HepG2 (cell line): Measurements from ENCODE around the gene ARFGEF3. TPM values are rescaled to one million over a fixed set of nuclear protein-coding genes. Genes with fewer than 3 reads are reported as not detected.

Experiments
- ATAC-seq: fragments of 200-7000 bp; cut with Tn5 transposase; 3 replicates; pipeline ENCODE4 v1.9.1; 2020; ENCODE audit warnings: mild to moderate bottlenecking, moderate library complexity
- BruUV-seq: library from RNA; stranded (reverse); fragments of 400-500 nt; replicated peaks from 2 replicates; lab custom pipeline; 2021; lab: Mats Ljungman, UMichigan
- CTCF ChIA-PET: fragments of 300-600 bp; formaldehyde crosslinking; extraction: SDS; loops from one replicate; lab custom pipeline; 2021; ENCODE audit warnings: low total read pairs, inconsistent platforms, low intra/inter-chr PET ratio; lab: Yijun Ruan, JAX
- POLR2A ChIA-PET: fragments of 350-600 bp; sonication (Branson Sonifier 250); formaldehyde crosslinking; loops from one replicate; lab custom pipeline; 2020; ENCODE audit warnings: antibody characterized with exemption, inconsistent platforms; lab: Yijun Ruan, JAX
- DNase-seq: peaks from one replicate; pipeline ENCODE4 v3.0.0-alpha.2; 2015; ENCODE audit warnings: low spot score
- FAIRE-seq: peaks from 3 replicates; lab custom pipeline; 2011; peaks lifted over from hg19 to GRCh38; lab: Jason Lieb, UNC
- H2AFZ ChIP-seq: one replicate; pipeline ENCODE4 v1.6.1; 2011; ENCODE audit warnings: low read length, inconsistent platforms
- H3K27ac ChIP-seq: fragments of 300-600 bp; 3 replicates; pipeline ENCODE4 v1.8.0; 2011; ENCODE audit warnings: mixed run types, mild to moderate bottlenecking, mixed read lengths, low read length, inconsistent platforms; ENCODE audit not compliant: insufficient read depth; ENCODE audit errors: extremely low read length
- H3K27me3 ChIP-seq, 2 experiments: fragments of 200-600 bp in 1 of 2; 2 replicates in 1 of 2; 3 replicates in 1 of 2; pipeline versions ENCODE4 v1.6.0 to v1.8.0; 2011; ENCODE audit warnings: low read length in 2 of 2, mild to moderate bottlenecking in 2 of 2, moderate library complexity in 2 of 2, inconsistent platforms in 1 of 2; ENCODE audit not compliant: insufficient read depth in 2 of 2, control insufficient read depth in 1 of 2
- H3K36me3 ChIP-seq, 2 experiments: fragments of 200-600 bp in 1 of 2; replicated peaks in 1 of 2; 2 replicates in 1 of 2; 3 replicates in 1 of 2; pipeline versions ENCODE4 v1.5.1 to v1.8.0; 2011; ENCODE audit warnings: low read length in 2 of 2, inconsistent platforms in 1 of 2; ENCODE audit not compliant: insufficient read depth in 2 of 2, control insufficient read depth in 1 of 2
- H3K4me1 ChIP-seq: 2 replicates; pipeline ENCODE4 v1.5.1; 2012; ENCODE audit warnings: low read length, inconsistent platforms; ENCODE audit not compliant: insufficient read depth
- H3K4me2 ChIP-seq: 2 replicates; pipeline ENCODE4 v1.6.0; 2011; ENCODE audit warnings: low read depth, low read length, inconsistent platforms
- H3K4me3 ChIP-seq, 3 experiments: fragments of 200-600 bp in 1 of 3; sonication (generic), shearing (Covaris generic) in 1 of 3; replicated peaks in 1 of 3; 2 replicates each; pipeline ENCODE4 v1.5.1; 2011 to 2016; ENCODE audit warnings: low read length in 3 of 3, inconsistent platforms in 2 of 3, low read depth in 2 of 3, mild to moderate bottlenecking in 2 of 3, control low read depth in 1 of 3, mixed read lengths in 1 of 3; ENCODE audit not compliant: insufficient read depth in 1 of 3
- H3K79me2 ChIP-seq: one replicate; pipeline ENCODE4 v1.6.1; 2011; ENCODE audit warnings: low read length, inconsistent platforms; ENCODE audit not compliant: insufficient read depth
- H3K9ac ChIP-seq: 2 replicates; pipeline ENCODE4 v1.6.0; 2011; ENCODE audit warnings: mild to moderate bottlenecking, low read depth, low read length, inconsistent platforms; ENCODE audit not compliant: insufficient read depth
- H3K9me3 ChIP-seq: 2 replicates; pipeline ENCODE4 v1.5.1; 2012; ENCODE audit warnings: mild to moderate bottlenecking, low read length
- H4K20me1 ChIP-seq: 2 replicates; pipeline ENCODE4 v1.6.0; 2011; ENCODE audit warnings: inconsistent platforms, mild to moderate bottlenecking, low read length, moderate library complexity; ENCODE audit not compliant: insufficient read depth
- E2F1 ChIP-seq: sonication (generic); formaldehyde crosslinking; IDR thresholded peaks from 2 replicates; pipeline ENCODE4 v1.5.0; 2020; ENCODE audit warnings: missing genetic modification reagents
- HIVEP1 ChIP-seq: sonication (generic); formaldehyde crosslinking; IDR thresholded peaks from 2 replicates; pipeline ENCODE4 v1.4.0; 2020; ENCODE audit warnings: mild to moderate bottlenecking, missing genetic modification reagents
- ZNF512B ChIP-seq: sonication (generic); formaldehyde crosslinking; IDR thresholded peaks from 2 replicates; pipeline ENCODE4 v1.5.1; 2020; ENCODE audit warnings: missing genetic modification reagents, mild to moderate bottlenecking, borderline replicate concordance
- whole genome bisulfite sequencing: methylation state at CpG from one replicate; pipeline ENCODE4 v1.1.6; 2017; ENCODE audit warnings: low lambda C conversion rate; 5-methylcytosine and 5-hydroxymethylcytosine counted together
- in situ Hi-C: cut with HindIII; loops from 2 replicates; pipeline ENCODE4 v1.10.0; 2017; ENCODE audit warnings: low pct_unique_long_range_greater_than_20kb; ENCODE audit not compliant: extremely low pct_ligation_motif_present
- intact Hi-C: fragments of 100-400 bp; cut with micrococcal nuclease; formaldehyde crosslinking; loops from one replicate; pipeline ENCODE4 v1.10.0; 2022; ENCODE audit not compliant: unreplicated experiment
- polyA plus RNA-seq, 8 experiments: library from polyadenylated mRNA; depleted of rRNA in 3 of 8; stranded (reverse) in 7 of 8; unstranded in 1 of 8; fragments of >200 nt; fragmentation: Illumina TruSeq in 4 of 8; extraction: Trizol in 4 of 8; gene quantifications; 2 replicates each; pipeline versions ENCODE4 v1.2.1 to v1.2.3, GENCODE V29; 2011 to 2016; ENCODE audit warnings: low read depth in 4 of 8, missing spikeins in 1 of 8, mixed read lengths in 1 of 8; ENCODE audit not compliant: insufficient read depth in 1 of 8
- total RNA-seq, 5 experiments: library from RNA; depleted of rRNA; stranded (reverse); fragments of >200 nt; fragmentation: Illumina TruSeq; extraction: Trizol; gene quantifications; 2 replicates each; pipeline ENCODE4 v1.2.3, GENCODE V29; 2016; ENCODE audit warnings: low read depth in 1 of 5

The ARFGEF3 gene
- total and polyA plus RNA-seq, 2 of the 13 experiments (the other 11 are each of a cell fraction or from before 2014, with no cell fraction given): 0.60 to 2.6 TPM

GRCh38 chr6:138250513-138251247 is 88.9 kb downstream of the ARFGEF3 start:
- no peak for TF ChIP-seq ZNF512B (CRISPR knock-in tag)
- TF ChIP-seq HIVEP1 (CRISPR knock-in tag): no peak
- no peak for TF ChIP-seq E2F1 (CRISPR knock-in tag)
- BruUV-seq: no TSS peak
- in situ Hi-C loops (no loop called here), intact Hi-C loops (no loop called here)
- no peak overlapping the region for H3K9ac ChIP-seq
- H3K4me3 ChIP-seq: no peak overlapping the region
- DNase-seq (no peak), ATAC-seq (no peak), FAIRE-seq (no peak)
- no peak overlapping the region for H2AFZ ChIP-seq
- ChIA-PET POLR2A (no interaction called here), CTCF (no interaction called here)
- H3K27ac ChIP-seq: no peak overlapping the region
- H3K4me1 ChIP-seq: peaks cover 18% of the 10 kb centered on the region
- 74% methylated on average over 16 of the region's 16 CpGs for WGBS
- H3K79me2 ChIP-seq: no peaks in the 10 kb centered on the region
- H3K9me3 ChIP-seq: no peaks in the 10 kb centered on the region
- H3K4me2 ChIP-seq: no peak overlapping the region
- no peaks in the 10 kb centered on the region for H3K36me3 ChIP-seq
- H4K20me1 ChIP-seq: no peaks in the 10 kb centered on the region
- no peaks in the 10 kb centered on the region for H3K27me3 ChIP-seq
